IMR-90 (cell line): ENCODE results near the gene CCDC90B. TPM values are rescaled to one million over a fixed set of nuclear protein-coding genes. Genes with fewer than 3 reads are reported as not detected.
A peak's percentile ranks its signal among the peaks of the same experiment; 100 is the strongest.

Experiments
- ATAC-seq: fragments of 200-7000 bp; cut with Tn5 transposase; 2 replicates; pipeline ENCODE4 v1.9.1; 2020; ENCODE audit warnings: low read depth, mild to moderate bottlenecking, moderate library complexity
- BruUV-seq: library from RNA; stranded (reverse); fragments of 400-500 nt; replicated peaks from 2 replicates; lab custom pipeline; 2021; lab: Mats Ljungman, UMichigan
- CTCF ChIA-PET: fragments of 300-600 bp; formaldehyde crosslinking; extraction: SDS; loops from one replicate; lab custom pipeline; 2021; ENCODE audit warnings: antibody characterized with exemption; lab: Yijun Ruan, JAX
- POLR2A ChIA-PET: fragments of 300-600 bp; sonication (Branson Sonifier 250); formaldehyde crosslinking; loops from one replicate; lab custom pipeline; 2022; ENCODE audit warnings: antibody characterized with exemption; ENCODE audit not compliant: unreplicated experiment; lab: Charles Lee
- DNase-seq: peaks from one replicate; pipeline ENCODE4 v3.0.0; 2013
- H2AFZ ChIP-seq: replicated peaks from 2 replicates; pipeline ENCODE3; 2013; ENCODE audit warnings: low read length, mild to moderate bottlenecking; ENCODE audit not compliant: poor library complexity
- H2AK5ac ChIP-seq: 2 replicates; pipeline ENCODE4 v1.6.1; 2013; ENCODE audit warnings: low read depth, low read length, inconsistent platforms
- H2AK9ac ChIP-seq: replicated peaks from 2 replicates; pipeline ENCODE3; 2013; ENCODE audit warnings: mild to moderate bottlenecking, low read depth, low read length, moderate library complexity; ENCODE audit not compliant: poor library complexity
- H2BK120ac ChIP-seq: 2 replicates; pipeline ENCODE4 v1.6.1; 2013; ENCODE audit warnings: low read depth, low read length, inconsistent platforms
- H2BK15ac ChIP-seq: 3 replicates; pipeline ENCODE4 v1.6.1; 2013; ENCODE audit warnings: low read depth, low read length, inconsistent platforms
- H2BK20ac ChIP-seq: 2 replicates; pipeline ENCODE4 v1.6.1; 2013; ENCODE audit warnings: low read depth, mild to moderate bottlenecking, inconsistent platforms, low read length, moderate library complexity
- H2BK5ac ChIP-seq: 2 replicates; pipeline ENCODE4 v1.6.1; 2013; ENCODE audit warnings: mild to moderate bottlenecking, low read depth, low read length, inconsistent platforms; ENCODE audit not compliant: poor library complexity, severe bottlenecking
- H3K14ac ChIP-seq: replicated peaks from 2 replicates; pipeline ENCODE4 v1.6.1; 2013; ENCODE audit warnings: low read depth, low read length, inconsistent platforms
- H3K18ac ChIP-seq: 2 replicates; pipeline ENCODE4 v1.6.1; 2013; ENCODE audit warnings: low read depth, low read length, control low read depth
- H3K23ac ChIP-seq: 2 replicates; pipeline ENCODE4 v1.6.1; 2013; ENCODE audit warnings: low read depth, low read length, inconsistent platforms
- H3K27ac ChIP-seq: 2 replicates; pipeline ENCODE4 v1.5.1; 2013; ENCODE audit warnings: mild to moderate bottlenecking, control low read depth, low read length; ENCODE audit not compliant: insufficient read depth
- H3K27me3 ChIP-seq: 2 replicates; pipeline ENCODE4 v1.6.1; 2013; ENCODE audit warnings: low read length; ENCODE audit not compliant: control insufficient read depth, insufficient read depth
- H3K36me3 ChIP-seq: 2 replicates; pipeline ENCODE4 v1.6.1; 2013; ENCODE audit warnings: low read length, mixed read lengths; ENCODE audit not compliant: control insufficient read depth, insufficient read depth
- H3K4ac ChIP-seq: 2 replicates; pipeline ENCODE4 v1.6.1; 2013; ENCODE audit warnings: low read depth, low read length, inconsistent platforms
- H3K4me1 ChIP-seq: 2 replicates; pipeline ENCODE4 v1.6.1; 2013; ENCODE audit warnings: low read length, mixed read lengths; ENCODE audit not compliant: control insufficient read depth, insufficient read depth
- H3K4me2 ChIP-seq: 2 replicates; pipeline ENCODE4 v1.6.1; 2013; ENCODE audit warnings: low read depth, mild to moderate bottlenecking, control low read depth, low read length, moderate library complexity
- H3K4me3 ChIP-seq: 2 replicates; pipeline ENCODE4 v1.5.1; 2013; ENCODE audit warnings: low read depth, mild to moderate bottlenecking, control low read depth, low read length, moderate library complexity; ENCODE audit not compliant: insufficient read depth
- H3K56ac ChIP-seq: 2 replicates; pipeline ENCODE4 v1.6.1; 2013; ENCODE audit warnings: low read length, inconsistent platforms; ENCODE audit not compliant: insufficient read depth; ENCODE audit errors: extremely low read depth
- H3K79me1 ChIP-seq, 2 experiments: 2 replicates each; pipeline ENCODE4 v1.6.1; 2013; ENCODE audit warnings: low read length in 2 of 2, inconsistent platforms in 1 of 2, low read depth in 1 of 2
- H3K9ac ChIP-seq: 2 replicates; pipeline ENCODE4 v1.6.1; 2013; ENCODE audit warnings: low read depth, low read length, control low read depth
- H3K9me1 ChIP-seq: 2 replicates; pipeline ENCODE4 v1.6.1; 2013; ENCODE audit warnings: low read length, inconsistent platforms; ENCODE audit not compliant: insufficient read depth
- H3K9me3 ChIP-seq: 2 replicates; pipeline ENCODE4 v1.6.1; 2013; ENCODE audit warnings: low read length; ENCODE audit not compliant: control insufficient read depth, insufficient read depth
- H4K20me1 ChIP-seq: 2 replicates; pipeline ENCODE4 v1.6.1; 2013; ENCODE audit warnings: low read length, inconsistent platforms; ENCODE audit not compliant: insufficient read depth
- H4K5ac ChIP-seq: 2 replicates; pipeline ENCODE4 v1.6.1; 2013; ENCODE audit warnings: mild to moderate bottlenecking, low read depth, low read length, control low read depth
- H4K8ac ChIP-seq, 2 experiments: 2 replicates each; pipeline ENCODE4 v1.6.1; 2013; ENCODE audit warnings: low read depth in 2 of 2, low read length in 2 of 2, control low read depth in 1 of 2, inconsistent platforms in 1 of 2
- H4K91ac ChIP-seq: 2 replicates; pipeline ENCODE4 v1.6.1; 2013; ENCODE audit warnings: low read depth, low read length, inconsistent platforms; ENCODE audit not compliant: insufficient read depth
- BHLHE40 ChIP-seq: fragments of 150-350 bp; IDR thresholded peaks from 2 replicates; pipeline ENCODE4 v1.6.1; 2016; ENCODE audit warnings: mild to moderate bottlenecking, low read depth, low read length
- CHD1 ChIP-seq: IDR thresholded peaks from 2 replicates; pipeline ENCODE4 v1.6.1; 2012; ENCODE audit warnings: low read depth, low read length, improper control_type of control experiment
- CTCF ChIP-seq: conservative IDR thresholded peaks from 2 replicates; pipeline ENCODE4 v1.5.1; 2012; ENCODE audit warnings: mild to moderate bottlenecking, low read depth, low read length, improper control_type of control experiment
- ELK1 ChIP-seq: fragments of 150-350 bp; IDR thresholded peaks from 2 replicates; pipeline ENCODE4 v1.6.1; 2016; ENCODE audit warnings: low read depth, mild to moderate bottlenecking, low read length, moderate library complexity, borderline replicate concordance
- MAFK ChIP-seq: IDR thresholded peaks from 2 replicates; pipeline ENCODE4 v1.6.1; 2012; ENCODE audit warnings: low read depth, low read length, improper control_type of control experiment
- MAZ ChIP-seq: IDR thresholded peaks from 2 replicates; pipeline ENCODE4 v1.6.1; 2012; ENCODE audit warnings: low read depth, mild to moderate bottlenecking, low read length, improper control_type of control experiment, moderate library complexity, borderline replicate concordance
- MXI1 ChIP-seq: IDR thresholded peaks from 2 replicates; pipeline ENCODE4 v1.6.1; 2012; ENCODE audit warnings: low read depth, mild to moderate bottlenecking, low read length, moderate library complexity, borderline replicate concordance
- NFE2L2 ChIP-seq: fragments of 150-350 bp; IDR thresholded peaks from 2 replicates; pipeline ENCODE4 v1.6.1; 2016; ENCODE audit warnings: low read depth, mild to moderate bottlenecking, low read length
- POLR2A ChIP-seq: IDR thresholded peaks from 2 replicates; pipeline ENCODE4 v1.6.1; 2012; ENCODE audit warnings: mild to moderate bottlenecking, low read depth, low read length
- RAD21 ChIP-seq: IDR thresholded peaks from 2 replicates; pipeline ENCODE4 v1.6.1; 2012; ENCODE audit warnings: low read length, improper control_type of control experiment
- RCOR1 ChIP-seq: IDR thresholded peaks from 2 replicates; pipeline ENCODE4 v1.6.1; 2012; ENCODE audit warnings: mild to moderate bottlenecking, low read length, improper control_type of control experiment; ENCODE audit not compliant: insufficient replicate concordance
- RFX5 ChIP-seq: IDR thresholded peaks from 2 replicates; pipeline ENCODE4 v1.8.0; 2012; ENCODE audit warnings: low read depth, mild to moderate bottlenecking, low read length, moderate library complexity
- SMC3 ChIP-seq: fragments of 150-350 bp; IDR thresholded peaks from 2 replicates; pipeline ENCODE4 v1.6.1; 2016; ENCODE audit warnings: low read depth, mild to moderate bottlenecking, antibody characterized with exemption, low read length, moderate library complexity
- USF2 ChIP-seq: fragments of 150-350 bp; IDR thresholded peaks from 2 replicates; pipeline ENCODE4 v1.6.1; 2017; ENCODE audit warnings: mild to moderate bottlenecking, antibody characterized with exemption, low read length, low read depth
- WGBS, 2 experiments: methylation state at CpG; one replicate each; pipeline versions ENCODE4 v1.1.5 to v1.1.7; 2013; ENCODE audit warnings: missing lambda C conversion rate in 2 of 2; ENCODE audit not compliant: insufficient read length in 1 of 2; ENCODE audit errors: extremely low coverage in 2 of 2; 5-methylcytosine and 5-hydroxymethylcytosine counted together
- dilution Hi-C: fragments of 300-500 bp; cut with HindIII; formaldehyde crosslinking; loops from one replicate; pipeline ENCODE4 v1.14.3; 2018; ENCODE audit warnings: low sequenced_read_pairs; ENCODE audit not compliant: unreplicated experiment
- in situ Hi-C: fragments of 300-500 bp; cut with MboI; formaldehyde crosslinking; loops from 3 replicates; pipeline ENCODE4 v1.14.3; 2019; ENCODE audit warnings: low sequenced_read_pairs, inconsistent platforms, mixed read lengths
- intact Hi-C: fragments of 100-400 bp; cut with micrococcal nuclease; formaldehyde crosslinking; loops from 2 replicates; pipeline ENCODE4 v1.10.0; 2022
- polyA plus RNA-seq, 3 experiments: library from polyadenylated mRNA; depleted of rRNA; stranded (reverse); fragments of >200 nt; gene quantifications; 2 replicates each; pipeline ENCODE4 v1.2.3, GENCODE V29; 2012; ENCODE audit warnings: low replicate concordance in 1 of 3
- total RNA-seq: library from RNA; depleted of rRNA; stranded (reverse); fragments of >200 nt; gene quantifications from 2 replicates; pipeline ENCODE4 v1.2.3, GENCODE V29; 2012

Gene CCDC90B
- total and polyA plus RNA-seq, 2 of the 4 experiments (the other 2 are of a cell fraction): 35.8 to 43.7 TPM

- no peaks in the 10 kb centered on the region for H3K27me3 ChIP-seq
- H3K79me1 ChIP-seq: peaks cover 0 to 5% of the 10 kb centered on the region in 2 experiments; a peak in 2 of 4 replicates
- no peaks in the 10 kb centered on the region for H3K9me3 ChIP-seq
- H3K27ac ChIP-seq: no peak overlapping the region
- H2AFZ ChIP-seq: no peak overlapping the region
- no peak overlapping the region for H2BK20ac ChIP-seq
- no peak overlapping the region for H4K8ac ChIP-seq
- H2AK5ac ChIP-seq: no peak overlapping the region
- H4K5ac ChIP-seq: no peak overlapping the region
- no peak overlapping the region for H2BK15ac ChIP-seq
- no peak overlapping the region for H3K56ac ChIP-seq
- CTCF ChIA-PET: interaction anchor here (0.7 to 1.0 kb wide), 2 partner anchors 398 to 571 kb away, joined by 3 read pairs; no protein-coding TSS in a partner anchor
- peak; percentile 84 for ATAC-seq
- no CpG with 5 or more reads among the region's 1 CpG for WGBS, 2 experiments
- in situ Hi-C loops: no loop called here
- H2BK120ac ChIP-seq: no peak overlapping the region
- H4K20me1 ChIP-seq: no peaks in the 10 kb centered on the region
- peaks cover 11% of the 10 kb centered on the region for H3K36me3 ChIP-seq
- H3K4me2 ChIP-seq: no peak overlapping the region
- H4K91ac ChIP-seq: no peak overlapping the region
- H3K14ac ChIP-seq: no peak overlapping the region
- DNase-seq: peak; percentile 64
- TF ChIP-seq POLR2A: no peak
- TF ChIP-seq NFE2L2: no peak
- TF ChIP-seq MAZ: no peak
- no peak for TF ChIP-seq RAD21
- no peak for TF ChIP-seq MXI1
- TF ChIP-seq MAFK: no peak
- no peak for TF ChIP-seq ELK1
- no peak for TF ChIP-seq BHLHE40
- no peak for TF ChIP-seq RCOR1
- TF ChIP-seq CTCF: no peak
- TF ChIP-seq USF2: no peak
- TF ChIP-seq SMC3: no peak
- no peak for TF ChIP-seq CHD1
- no peak for TF ChIP-seq RFX5
- intact Hi-C loops: no loop called here
- H3K4me1 ChIP-seq: peaks cover 1% of the 10 kb centered on the region; the same call in 1 of the 2 replicates
- no peak overlapping the region for H3K9ac ChIP-seq
- H3K4ac ChIP-seq: no peak overlapping the region
- dilution Hi-C loops: no loop called here
- peak overlapping the region; percentile 79 for H2BK5ac ChIP-seq
- no peak overlapping the region for H3K23ac ChIP-seq
- no TSS peak for BruUV-seq
- H3K9me1 ChIP-seq: no peaks in the 10 kb centered on the region
- no peak overlapping the region for H3K4me3 ChIP-seq
- no peak overlapping the region for H2AK9ac ChIP-seq
- H3K18ac ChIP-seq: no peak overlapping the region
- POLR2A ChIA-PET: no interaction called here
Observed at GRCh38 chr11:83265331-83265730, 20.8 kb downstream of the CCDC90B start.
